CD14-positive monocyte (primary cell): ENCODE measurements around the gene SKA3. TPM values are rescaled to one million over a fixed set of nuclear protein-coding genes. Genes with fewer than 3 reads are reported as not detected.

Source experiments
- DNase-seq, 3 donors: peaks; one replicate each; pipeline ENCODE4 v3.0.0-alpha.2; 2011 to 2022
- H2AFZ ChIP-seq: 2 replicates; pipeline ENCODE4 v1.6.0; 2012; ENCODE audit warnings: mild to moderate bottlenecking, low read depth, low read length, inconsistent platforms; ENCODE audit not compliant: insufficient read depth, poor library complexity, severe bottlenecking
- H3K27ac ChIP-seq, 2 donors: 1 replicate in 1 of 2; 2 replicates in 1 of 2; pipeline ENCODE4 v1.5.1; 2012 to 2013; ENCODE audit warnings: low read length in 2 of 2, control low read depth in 1 of 2, inconsistent platforms in 1 of 2, low read depth in 1 of 2, mild to moderate bottlenecking in 1 of 2
- H3K27me3 ChIP-seq, 2 donors: one replicate each; pipeline versions ENCODE4 v1.6.0 to v1.6.1; 2011 to 2013; ENCODE audit warnings: low read length in 2 of 2; ENCODE audit not compliant: control insufficient read depth in 2 of 2, insufficient read depth in 2 of 2
- H3K36me3 ChIP-seq, 2 donors: replicated peaks in 1 of 2; 1 replicate in 1 of 2; 2 replicates in 1 of 2; pipeline versions ENCODE4 v1.5.1 to v1.6.1; 2012 to 2013; ENCODE audit warnings: low read length in 2 of 2, control low read depth in 1 of 2, inconsistent platforms in 1 of 2, mild to moderate bottlenecking in 1 of 2; ENCODE audit not compliant: insufficient read depth in 2 of 2, control insufficient read depth in 1 of 2
- H3K4me1 ChIP-seq, 2 donors: 1 replicate in 1 of 2; 2 replicates in 1 of 2; pipeline versions ENCODE4 v1.5.1 to v1.6.1; 2012 to 2013; ENCODE audit warnings: low read length in 2 of 2, control low read depth in 1 of 2, inconsistent platforms in 1 of 2, mild to moderate bottlenecking in 1 of 2, moderate library complexity in 1 of 2; ENCODE audit not compliant: insufficient read depth in 2 of 2, control insufficient read depth in 1 of 2
- H3K4me2 ChIP-seq: replicated peaks from 2 replicates; pipeline ENCODE3; 2012; ENCODE audit warnings: low read length, moderate library complexity, mild to moderate bottlenecking; ENCODE audit not compliant: poor library complexity, severe bottlenecking; ENCODE audit errors: extremely low read depth
- H3K4me3 ChIP-seq, 3 experiments: fragments of 200-600 bp in 1 of 3; sonication (generic) in 1 of 3; replicated peaks in 1 of 3; 1 replicate in 2 of 3; 2 replicates in 1 of 3; pipeline ENCODE4 v1.5.1; 2011 to 2013; ENCODE audit warnings: low read length in 3 of 3, mild to moderate bottlenecking in 3 of 3, control low read depth in 2 of 3, low read depth in 2 of 3, inconsistent platforms in 1 of 3, moderate library complexity in 1 of 3
- H3K79me2 ChIP-seq: 2 replicates; pipeline ENCODE4 v1.6.0; 2012; ENCODE audit warnings: mild to moderate bottlenecking, control low read depth, inconsistent platforms, low read length, moderate library complexity; ENCODE audit not compliant: insufficient read depth
- H3K9ac ChIP-seq: 2 replicates; pipeline ENCODE4 v1.6.0; 2017; ENCODE audit warnings: low read length, mild to moderate bottlenecking; ENCODE audit not compliant: insufficient read depth, poor library complexity, severe bottlenecking
- H3K9me3 ChIP-seq, 2 donors: replicated peaks in 1 of 2; 1 replicate in 1 of 2; 2 replicates in 1 of 2; pipeline versions ENCODE4 v1.5.1 to v1.6.1; 2012 to 2013; ENCODE audit warnings: low read length in 2 of 2, control low read depth in 1 of 2; ENCODE audit not compliant: control insufficient read depth in 1 of 2, insufficient read depth in 1 of 2
- H4K20me1 ChIP-seq: 2 replicates; pipeline ENCODE4 v1.6.0; 2012; ENCODE audit warnings: mild to moderate bottlenecking, low read length, control low read depth, moderate library complexity; ENCODE audit not compliant: insufficient read depth
- H3K27ac Mint-ChIP-seq, 7 donors: one replicate each; pipeline ENCODE4 v1.8.0; 2020; ENCODE audit warnings: mild to moderate bottlenecking in 7 of 7, mixed read lengths in 7 of 7, moderate library complexity in 6 of 7, inconsistent platforms in 2 of 7
- H3K27me3 Mint-ChIP-seq, 3 donors: one replicate each; pipeline ENCODE4 v1.8.0; 2021 to 2022; ENCODE audit warnings: low read depth in 3 of 3, mild to moderate bottlenecking in 3 of 3, mixed read lengths in 3 of 3, moderate library complexity in 3 of 3, inconsistent platforms in 1 of 3
- H3K36me3 Mint-ChIP-seq, 2 donors: one replicate each; pipeline ENCODE4 v1.8.0; 2020; ENCODE audit warnings: mixed read lengths in 2 of 2, inconsistent platforms in 1 of 2, mild to moderate bottlenecking in 1 of 2
- H3K4me1 Mint-ChIP-seq: one replicate; pipeline ENCODE4 v1.8.0; 2020; ENCODE audit warnings: mild to moderate bottlenecking, mixed read lengths
- H3K4me3 Mint-ChIP-seq, 2 donors: one replicate each; pipeline ENCODE4 v1.8.0; 2020; ENCODE audit warnings: mild to moderate bottlenecking in 2 of 2, mixed read lengths in 2 of 2, moderate library complexity in 1 of 2
- H3K9me3 Mint-ChIP-seq, 7 donors: one replicate each; pipeline ENCODE4 v1.8.0; 2020 to 2022; ENCODE audit warnings: mixed read lengths in 7 of 7, mild to moderate bottlenecking in 6 of 7, moderate library complexity in 6 of 7, inconsistent platforms in 2 of 7
- CTCF ChIP-seq: fragments of 200-600 bp; IDR thresholded peaks from one replicate; pipeline ENCODE4 v1.8.0; 2022; ENCODE audit warnings: antibody characterized with exemption, mild to moderate bottlenecking
- WGBS: methylation state at CpG from one replicate; pipeline ENCODE4 v1.1.5; 2013; ENCODE audit warnings: missing lambda C conversion rate; ENCODE audit not compliant: insufficient coverage; 5-methylcytosine and 5-hydroxymethylcytosine counted together
- intact Hi-C, 2 donors: fragments of 100-400 bp; cut with micrococcal nuclease; formaldehyde crosslinking; loops; one replicate each; pipeline versions ENCODE4 v1.15.0 to v1.15.1; 2023
- polyA plus RNA-seq, 3 donors: library from polyadenylated mRNA; depleted of rRNA in 1 of 3; unstranded in 2 of 3; stranded (reverse) in 1 of 3; fragments of 300-500 nt in 2 of 3; fragments of >200 nt in 1 of 3; fragmentation: Illumina TruSeq in 2 of 3; gene quantifications; 1 replicate in 2 of 3; 2 replicates in 1 of 3; pipeline ENCODE4 v1.2.3, GENCODE V29; 2012 to 2021

SKA3 gene
- polyA plus RNA-seq, 3 donors, result 0.12 to 2.5 (median 0.49) TPM

- WGBS, result 75% methylated on average over 1 of the region's 5 CpGs
- H2AFZ ChIP-seq, result no peak overlapping the region
- peaks cover 26% of the 10 kb centered on the region for H3K79me2 ChIP-seq
- H3K27me3 ChIP-seq, result no peaks in the 10 kb centered on the region
- intact Hi-C loops, result no loop called here
- Mint-ChIP-seq H3K36me3 (peaks cover 33 to 50% of the 10 kb centered on the region in 2 donors), H3K27ac (no peak overlapping the region), H3K4me3 (no peak overlapping the region), H3K9me3 (no peaks in the 10 kb centered on the region), H3K4me1 (peaks cover 12% of the 10 kb centered on the region), H3K27me3 (no peaks in the 10 kb centered on the region)
- H3K36me3 ChIP-seq, result peaks cover 22 to 58% of the 10 kb centered on the region in 2 donors
- no peak for DNase-seq
- no peak overlapping the region for H3K27ac ChIP-seq
- H3K9ac ChIP-seq, result no peak overlapping the region
- H4K20me1 ChIP-seq, result peaks cover 45% of the 10 kb centered on the region
- H3K9me3 ChIP-seq, result no peaks in the 10 kb centered on the region
- no peak overlapping the region for H3K4me3 ChIP-seq
- peaks cover 0 to 2% of the 10 kb centered on the region in 2 donors for H3K4me1 ChIP-seq
- no peak overlapping the region for H3K4me2 ChIP-seq
- no peak for TF ChIP-seq CTCF
These were observed 27.6 kb downstream of the SKA3 start for GRCh38 chr13:21148557-21149258.

DNA sequence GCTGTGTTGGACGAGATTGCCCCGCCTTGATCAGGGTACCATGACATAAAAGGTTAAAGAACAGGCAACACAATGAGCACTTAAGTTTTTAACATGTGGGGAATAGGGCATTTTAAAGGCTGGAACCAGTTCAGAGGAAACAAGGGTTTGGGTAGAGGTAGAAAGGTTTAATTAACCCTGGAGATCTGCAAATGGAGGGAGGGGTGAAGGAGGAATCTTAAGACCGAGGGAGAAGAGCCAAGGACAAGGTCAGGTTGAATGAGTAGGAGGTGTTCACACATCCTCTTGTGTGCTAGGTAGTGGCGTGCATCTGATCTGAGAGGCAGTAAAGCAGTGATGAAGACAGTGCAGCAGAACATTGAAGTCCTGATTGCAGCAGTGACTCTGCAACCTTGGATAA lies 28.5 kb downstream of the SKA3 start:
- WGBS, result 93% methylated on average over 3 of the region's 4 CpGs
- no peak for TF ChIP-seq CTCF
- Histone ChIP-seq H2AFZ (no peak overlapping the region), H3K36me3 (peaks cover 31 to 67% of the 10 kb centered on the region in 2 donors), H3K27me3 (no peaks in the 10 kb centered on the region), H3K4me2 (no peak overlapping the region), H3K4me3 (no peak overlapping the region), H3K79me2 (peaks cover 35% of the 10 kb centered on the region), H3K4me1 (peaks cover 2 to 3% of the 10 kb centered on the region in 2 donors), H3K9ac (no peak overlapping the region), H3K27ac (no peak overlapping the region), H4K20me1 (peaks cover 54% of the 10 kb centered on the region), H3K9me3 (no peaks in the 10 kb centered on the region)
- DNase-seq, result no peak
- Mint-ChIP-seq H3K27ac (peak overlapping the region in 2 of 7 donors; percentile 2 to 58), H3K36me3 (peaks cover 37 to 55% of the 10 kb centered on the region in 2 donors), H3K9me3 (no peaks in the 10 kb centered on the region), H3K4me3 (no peak overlapping the region), H3K27me3 (no peaks in the 10 kb centered on the region), H3K4me1 (peaks cover 18% of the 10 kb centered on the region)
- intact Hi-C loops, result no loop called here
